Left ventricle myocardium inferior (tissue), 1 donor: ENCODE data around the gene ZNF799. TPM values are rescaled to one million over a fixed set of nuclear protein-coding genes. Genes with fewer than 3 reads are reported as not detected.

Experiments
- DNase-seq: peaks from one replicate; pipeline ENCODE4 v3.0.0-alpha.2; 2020
- H3K27ac ChIP-seq: fragments of 200-600 bp; replicated peaks from 2 replicates; pipeline ENCODE4 v1.8.0; 2021
- H3K27me3 ChIP-seq: fragments of 200-600 bp; 2 replicates; pipeline ENCODE4 v1.8.0; 2021; ENCODE audit warnings: low read depth
- H3K36me3 ChIP-seq: fragments of 200-600 bp; 2 replicates; pipeline ENCODE4 v1.8.0; 2021
- H3K4me1 ChIP-seq: fragments of 200-600 bp; 2 replicates; pipeline ENCODE4 v1.8.0; 2021
- H3K4me3 ChIP-seq: fragments of 200-600 bp; 2 replicates; pipeline ENCODE4 v1.8.0; 2021; ENCODE audit warnings: mild to moderate bottlenecking, moderate library complexity
- H3K9me3 ChIP-seq: fragments of 200-600 bp; replicated peaks from 2 replicates; pipeline ENCODE4 v1.8.0; 2021
- intact Hi-C: fragments of 100-400 bp; cut with micrococcal nuclease; formaldehyde crosslinking; loops from one replicate; pipeline ENCODE4 v1.11.0; 2022
- total RNA-seq: library from RNA; stranded (reverse); fragmentation: NEBNext Ultra II Directional; extraction: Animal tissue kit (Norgen Biotek cat#: 25700); gene quantifications from one replicate; pipeline ENCODE4 v1.2.1, GENCODE V29; 2021
- TF ChIP-seq, protein P1 (sequence below): fragments of 200-600 bp; IDR thresholded peaks from 2 replicates; pipeline ENCODE4 v1.8.0; 2021; ENCODE audit warnings: antibody characterized with exemption, mild to moderate bottlenecking, borderline replicate concordance
- donor health status: DM: no; HTN: yes; CAD: no; lungs with severe emphysema.

Gene ZNF799
- total RNA-seq, 1 donor from 2014 or later, result 2.0 TPM

DNA sequence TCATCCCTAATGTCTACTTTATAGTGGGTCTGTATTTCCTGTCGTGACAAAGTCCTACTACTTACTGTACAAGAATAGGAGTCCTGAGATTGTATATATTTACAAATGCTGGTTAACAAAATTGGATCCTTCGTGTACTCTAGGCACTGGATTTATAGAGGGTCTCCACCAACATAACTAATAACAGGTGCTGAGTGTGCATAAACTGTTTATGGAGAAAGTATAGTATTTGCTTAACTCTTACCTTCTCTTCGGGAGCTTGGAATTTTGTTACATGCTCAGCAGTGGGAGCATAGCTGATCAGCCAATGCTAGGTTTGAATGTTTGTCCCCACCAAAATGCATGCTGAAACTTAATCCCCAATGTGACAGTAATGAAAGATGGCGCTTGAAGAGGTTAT, 47.7 kb downstream of the ZNF799 start:
- Histone ChIP-seq H3K4me3 (no peak overlapping the region), H3K4me1 (no peaks in the 10 kb centered on the region), H3K27ac (no peak overlapping the region), H3K27me3 (no peaks in the 10 kb centered on the region), H3K9me3 (peaks cover 84% of the 10 kb centered on the region), H3K36me3 (peaks cover 61% of the 10 kb centered on the region)
- TF ChIP-seq, protein P1, sequence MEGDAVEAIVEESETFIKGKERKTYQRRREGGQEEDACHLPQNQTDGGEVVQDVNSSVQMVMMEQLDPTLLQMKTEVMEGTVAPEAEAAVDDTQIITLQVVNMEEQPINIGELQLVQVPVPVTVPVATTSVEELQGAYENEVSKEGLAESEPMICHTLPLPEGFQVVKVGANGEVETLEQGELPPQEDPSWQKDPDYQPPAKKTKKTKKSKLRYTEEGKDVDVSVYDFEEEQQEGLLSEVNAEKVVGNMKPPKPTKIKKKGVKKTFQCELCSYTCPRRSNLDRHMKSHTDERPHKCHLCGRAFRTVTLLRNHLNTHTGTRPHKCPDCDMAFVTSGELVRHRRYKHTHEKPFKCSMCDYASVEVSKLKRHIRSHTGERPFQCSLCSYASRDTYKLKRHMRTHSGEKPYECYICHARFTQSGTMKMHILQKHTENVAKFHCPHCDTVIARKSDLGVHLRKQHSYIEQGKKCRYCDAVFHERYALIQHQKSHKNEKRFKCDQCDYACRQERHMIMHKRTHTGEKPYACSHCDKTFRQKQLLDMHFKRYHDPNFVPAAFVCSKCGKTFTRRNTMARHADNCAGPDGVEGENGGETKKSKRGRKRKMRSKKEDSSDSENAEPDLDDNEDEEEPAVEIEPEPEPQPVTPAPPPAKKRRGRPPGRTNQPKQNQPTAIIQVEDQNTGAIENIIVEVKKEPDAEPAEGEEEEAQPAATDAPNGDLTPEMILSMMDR, result no peak
- DNase-seq, result no peak
- intact Hi-C loops, result no loop called here

DNA sequence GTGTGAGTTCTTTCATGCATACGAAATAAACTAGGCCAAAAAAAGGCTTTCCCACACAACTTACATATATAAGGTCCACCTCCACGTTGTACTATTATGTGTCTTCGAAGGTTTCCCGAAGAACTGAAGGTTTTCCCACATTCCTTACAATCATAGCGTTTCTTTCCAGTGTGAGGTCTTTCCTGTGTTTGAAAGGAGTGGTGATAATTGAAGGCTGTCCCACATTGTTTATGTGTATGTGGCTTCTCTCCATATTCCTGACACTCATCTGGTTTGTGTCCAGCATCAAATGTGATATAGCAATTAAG, 50.2 kb downstream of the ZNF799 start:
- intact Hi-C loops, result no loop called here
- Histone ChIP-seq H3K27me3 (no peaks in the 10 kb centered on the region), H3K4me1 (no peaks in the 10 kb centered on the region), H3K4me3 (no peak overlapping the region), H3K9me3 (peaks cover 99% of the 10 kb centered on the region), H3K36me3 (peaks cover 85% of the 10 kb centered on the region), H3K27ac (no peak overlapping the region)
- TF ChIP-seq, protein P1, result no peak
- DNase-seq, result no peak

DNA sequence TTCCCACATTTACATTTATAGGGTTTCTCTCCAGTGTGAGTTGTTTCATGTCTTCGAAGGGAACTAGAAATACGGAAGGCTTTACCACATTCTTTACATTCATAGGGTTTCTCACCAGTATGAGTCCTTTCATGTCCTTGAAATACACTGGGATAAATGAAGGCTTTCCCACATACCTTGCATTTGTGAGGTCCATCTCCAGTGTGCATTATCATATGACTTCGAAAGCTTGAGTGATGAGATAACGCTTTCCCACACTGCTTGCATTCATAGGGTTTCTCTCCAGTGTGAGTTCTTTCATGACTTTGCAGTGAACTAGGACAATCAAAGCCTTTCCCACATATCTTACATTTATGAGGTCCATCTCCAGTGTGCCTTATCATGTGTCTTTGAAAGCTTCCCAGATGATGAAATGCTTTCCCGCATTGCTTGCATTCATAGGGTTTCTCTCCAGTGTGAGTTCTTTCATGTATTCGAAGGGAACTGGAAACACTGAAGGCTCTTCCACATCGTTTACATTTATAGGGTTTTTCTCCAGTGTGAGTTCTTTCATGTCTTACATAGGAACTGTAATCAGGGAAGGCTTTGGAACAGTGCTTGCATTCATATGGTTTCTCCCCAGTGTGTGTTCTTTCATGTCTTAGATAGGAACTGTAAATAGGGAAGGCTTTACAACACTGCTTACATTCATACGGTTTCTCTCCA, 50.7 kb downstream of the ZNF799 start:
- no peak for DNase-seq
- intact Hi-C loops, result no loop called here
- no peak overlapping the region for H3K27ac ChIP-seq
- peaks cover 85% of the 10 kb centered on the region for H3K36me3 ChIP-seq
- H3K4me1 ChIP-seq, result no peaks in the 10 kb centered on the region
- peaks cover 100% of the 10 kb centered on the region for H3K9me3 ChIP-seq
- no peaks in the 10 kb centered on the region for H3K27me3 ChIP-seq
- no peak overlapping the region for H3K4me3 ChIP-seq
- TF ChIP-seq, protein P1, result no peak

DNA sequence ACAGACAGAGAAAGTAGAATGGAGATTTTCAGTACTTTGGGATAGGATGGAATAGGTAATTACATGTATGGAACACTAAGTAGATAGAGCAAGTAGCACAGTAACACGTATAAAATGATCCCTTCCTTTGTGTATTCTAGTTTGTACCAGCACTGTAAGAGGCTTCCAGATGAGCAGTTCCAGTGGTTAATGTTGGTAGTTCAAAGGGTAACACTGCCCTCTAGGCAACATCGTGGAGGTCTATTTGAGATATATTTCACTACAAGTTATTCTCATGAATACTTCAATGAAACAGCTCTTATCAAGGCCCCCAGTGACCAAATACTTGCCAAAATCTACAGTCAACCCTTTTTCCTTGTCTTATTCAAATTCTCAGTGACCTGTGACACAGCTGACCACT, 54.2 kb downstream of the ZNF799 start:
- intact Hi-C loops, result no loop called here
- TF ChIP-seq, protein P1, result no peak
- Histone ChIP-seq H3K4me1 (no peaks in the 10 kb centered on the region), H3K27me3 (no peaks in the 10 kb centered on the region), H3K4me3 (no peak overlapping the region), H3K9me3 (peaks cover 98% of the 10 kb centered on the region), H3K27ac (no peak overlapping the region), H3K36me3 (peaks cover 65% of the 10 kb centered on the region)
- DNase-seq, result no peak

DNA sequence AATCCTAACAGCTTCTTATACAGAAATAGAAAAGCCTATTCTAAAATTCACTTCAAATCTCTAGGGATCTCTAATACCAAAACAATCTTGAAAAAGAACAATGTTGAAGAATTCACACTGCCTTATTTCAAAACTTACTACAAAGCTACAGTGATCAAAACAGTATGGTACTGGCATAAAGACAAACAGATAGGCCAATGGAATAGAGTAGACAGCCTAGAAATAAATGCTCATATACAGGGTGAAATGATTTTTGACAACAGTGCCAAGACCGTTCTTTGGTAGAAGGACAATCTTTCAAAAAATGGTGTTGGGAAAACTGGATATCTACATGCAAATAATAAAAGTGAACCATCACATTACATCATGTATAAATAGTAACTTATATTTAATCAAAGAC, 55.9 kb downstream of the ZNF799 start:
- intact Hi-C loops, result no loop called here
- DNase-seq, result no peak
- Histone ChIP-seq H3K36me3 (peaks cover 48% of the 10 kb centered on the region), H3K9me3 (peaks cover 85% of the 10 kb centered on the region), H3K27ac (no peak overlapping the region), H3K27me3 (no peaks in the 10 kb centered on the region), H3K4me1 (no peaks in the 10 kb centered on the region), H3K4me3 (no peak overlapping the region)
- TF ChIP-seq, protein P1, result no peak

Other genes with a start within 250 kb of the ZNF799 start
- 4.0 TPM for gene ZNF625, start 244.5 kb downstream of the ZNF799 start, total RNA-seq
- gene ZNF136, start 238.2 kb downstream of the ZNF799 start, total RNA-seq, result 5.6 TPM
- 7.8 TPM for gene ZNF44, start 106.4 kb downstream of the ZNF799 start, total RNA-seq
- 4.5 TPM for gene ZNF563, start 67.6 kb downstream of the ZNF799 start, total RNA-seq
- 3.4 TPM for gene ZNF442, start 35.6 kb downstream of the ZNF799 start, total RNA-seq
- gene ZNF443, start 39.8 kb upstream of the ZNF799 start, total RNA-seq, result 2.3 TPM
- gene ZNF709, start 83.5 kb upstream of the ZNF799 start, total RNA-seq, result 1.1 TPM
- gene ZNF564, start 150.2 kb upstream of the ZNF799 start, total RNA-seq, result 11.1 TPM
- 4.1 TPM for gene ZNF490, start 209.5 kb upstream of the ZNF799 start, total RNA-seq
- 15.4 TPM for gene ZNF791, start 209.6 kb upstream of the ZNF799 start, total RNA-seq